GM21723 (cell line): ENCODE data around the gene FBXL7.

Experiments
- ATAC-seq: cut with Tn5 transposase; IDR thresholded peaks from one replicate; pipeline ENCODE4 v1.9.1; 2021; ENCODE audit warnings: mild to moderate bottlenecking, moderate library complexity; ENCODE audit not compliant: unreplicated experiment

The FBXL7 gene

DNA sequence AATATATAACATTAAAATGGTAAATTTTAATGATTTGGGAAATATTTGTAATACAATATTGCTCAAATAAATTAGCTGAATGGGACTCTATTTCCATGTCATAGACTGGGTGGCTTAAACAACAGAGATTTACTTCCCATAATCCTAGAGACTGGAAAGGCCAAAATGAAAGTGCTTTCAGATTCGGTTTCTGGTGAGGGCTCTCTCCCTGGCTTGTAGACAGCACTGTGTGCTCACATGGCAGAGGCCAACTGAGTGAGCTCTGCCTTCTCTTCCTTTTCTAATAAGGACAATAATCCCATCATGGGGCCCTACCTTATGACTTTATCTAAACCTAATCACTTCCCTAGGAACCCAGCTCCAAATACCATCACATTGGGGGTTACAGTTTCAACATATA lies 483.4 kb downstream of the FBXL7 start:
- ATAC-seq = no peak
